Retina (tissue), 1 donor: ENCODE measurements around the gene RNU6-9.
"Not testable (repeated sequence)": the region's sequence is repeated elsewhere in the genome, so short reads cannot be mapped to it uniquely, and the experiment has no call there.

ENCODE experiments used
- DNase-seq: peaks from one replicate; pipeline ENCODE4 v3.0.0-alpha.2; 2016

The RNU6-9 gene

GRCh38 chr19:878751-879561 is 14.3 kb upstream of the RNU6-9 start:
- DNase-seq, result not testable (repeated sequence)

GRCh38 chr19:879711-880438 is 13.4 kb upstream of the RNU6-9 start:
- DNase-seq, result no peak

GRCh38 chr19:881385-882071 is 11.8 kb upstream of the RNU6-9 start:
- no peak for DNase-seq

- DNase-seq, result no peak
Observed at GRCh38 chr19:882871-883497, 10.3 kb upstream of the RNU6-9 start.

- DNase-seq, result no peak
Observed at GRCh38 chr19:883661-884211, 9.5 kb upstream of the RNU6-9 start.

- no peak for DNase-seq
Observed at GRCh38 chr19:884420-885211, 8.7 kb upstream of the RNU6-9 start.

GRCh38 chr19:885536-886224 is 7.6 kb upstream of the RNU6-9 start:
- DNase-seq, result no peak

- no peak for DNase-seq
Observed at GRCh38 chr19:887072-887471, 6.2 kb upstream of the RNU6-9 start.

- DNase-seq, result no peak
Observed at GRCh38 chr19:887599-887998, 5.7 kb upstream of the RNU6-9 start.

GRCh38 chr19:888581-889385 is 4.5 kb upstream of the RNU6-9 start:
- DNase-seq, result no peak

- no peak for DNase-seq
Observed at GRCh38 chr19:889662-890295, 3.5 kb upstream of the RNU6-9 start.

- DNase-seq, result no peak
Observed at GRCh38 chr19:890831-891230, 2.5 kb upstream of the RNU6-9 start.

GRCh38 chr19:891421-892200 is 1.7 kb upstream of the RNU6-9 start:
- not testable (repeated sequence) for DNase-seq

- no peak for DNase-seq
Observed at GRCh38 chr19:892243-892893, 916 bp upstream of the RNU6-9 start.

- DNase-seq, result no peak
Observed at GRCh38 chr19:896434-896833, 3.1 kb downstream of the RNU6-9 start.

- DNase-seq, result no peak
Observed at GRCh38 chr19:896999-897398, 3.7 kb downstream of the RNU6-9 start.

GRCh38 chr19:897442-898039 is 4.3 kb downstream of the RNU6-9 start:
- DNase-seq, result no peak

- peak; percentile 70 for DNase-seq
Observed at GRCh38 chr19:898663-899062, 5.4 kb downstream of the RNU6-9 start.
